K562 (cell line): Measurements from ENCODE around the gene NDUFB10. TPM values are rescaled to one million over a fixed set of nuclear protein-coding genes. Genes with fewer than 3 reads are reported as not detected.
A peak's percentile ranks its signal among the peaks of the same experiment; 100 is the strongest.

Source experiments
- ARNT ChIP-seq, 2 experiments: fragments of 450-650 bp; IDR thresholded peaks; 2 replicates each; pipeline ENCODE4 v1.6.1; 2016; ENCODE audit warnings: mild to moderate bottlenecking in 1 of 2
- ATF1 ChIP-seq, 2 experiments: fragments of 450-650 bp in 1 of 2; IDR thresholded peaks; 2 replicates each; pipeline ENCODE4 v1.6.1; 2016; ENCODE audit warnings: missing compliant biosample characterization in 1 of 2, missing genetic modification characterization in 1 of 2
- CAMTA2 ChIP-seq: fragments of 250-450 bp; sonication (Bioruptor Pico); conservative IDR thresholded peaks from 2 replicates; pipeline ENCODE4 v1.5.1; 2022
- CBFA2T2 ChIP-seq: fragments of 450-650 bp; conservative IDR thresholded peaks from 2 replicates; pipeline ENCODE4 v1.6.1; 2017; ENCODE audit warnings: mild to moderate bottlenecking
- ESRRA ChIP-seq: fragments of 450-650 bp; IDR thresholded peaks from 2 replicates; pipeline ENCODE4 v1.6.1; 2014; ENCODE audit warnings: low read depth, mild to moderate bottlenecking, moderate library complexity, borderline replicate concordance
- ETS2 ChIP-seq: IDR thresholded peaks from 2 replicates; pipeline ENCODE4 v1.6.1; 2016; ENCODE audit warnings: borderline replicate concordance, missing genetic modification characterization, mild to moderate bottlenecking, moderate library complexity, missing compliant biosample characterization; ENCODE audit not compliant: poor library complexity, severe bottlenecking
- FOXA3 ChIP-seq, 2 experiments: fragments of 450-650 bp in 1 of 2; sonication (generic) in 1 of 2; formaldehyde crosslinking; IDR thresholded peaks in 1 of 2; conservative IDR thresholded peaks in 1 of 2; 2 replicates each; pipeline versions ENCODE4 v1.4.0 to v1.8.0; 2020 to 2022; ENCODE audit warnings: mild to moderate bottlenecking in 2 of 2, missing genetic modification reagents in 1 of 2
- KLF6 ChIP-seq: fragments of 250-450 bp; sonication (Bioruptor Pico); IDR thresholded peaks from 2 replicates; pipeline ENCODE4 v1.4.0; 2020; ENCODE audit warnings: mild to moderate bottlenecking, moderate library complexity, borderline replicate concordance
- MAFG ChIP-seq: fragments of 450-650 bp; conservative IDR thresholded peaks from 2 replicates; pipeline ENCODE4 v1.6.1; 2016; ENCODE audit warnings: missing genetic modification characterization, missing compliant biosample characterization
- MEF2A ChIP-seq: IDR thresholded peaks from 2 replicates; pipeline ENCODE4 v1.6.1; 2011; ENCODE audit warnings: low read depth, mild to moderate bottlenecking, low read length, moderate library complexity; ENCODE audit not compliant: control insufficient read depth
- MXI1 ChIP-seq: IDR thresholded peaks from 2 replicates; pipeline ENCODE4 v1.6.1; 2011; ENCODE audit warnings: low read depth, mild to moderate bottlenecking, improper control_type of control experiment, low read length
- NR4A1 ChIP-seq, 2 experiments: fragments of 250-450 bp in 1 of 2; fragments of 450-650 bp in 1 of 2; sonication (Bioruptor Pico) in 1 of 2; IDR thresholded peaks; 2 replicates each; pipeline versions ENCODE4 v1.4.0 to v1.6.1; 2016 to 2020; ENCODE audit warnings: mild to moderate bottlenecking in 2 of 2, missing compliant biosample characterization in 1 of 2, missing genetic modification characterization in 1 of 2, moderate library complexity in 1 of 2
- PHB2 ChIP-seq: fragments of 450-650 bp; IDR thresholded peaks from 2 replicates; pipeline ENCODE4 v1.6.1; 2017; ENCODE audit warnings: low read depth
- POLR3G ChIP-seq: IDR thresholded peaks from 2 replicates; pipeline ENCODE4 v1.6.1; 2011; ENCODE audit not compliant: insufficient read length, insufficient replicate concordance; ENCODE audit errors: extremely low read depth
- PPARD ChIP-seq: fragments of 250-450 bp; sonication (Bioruptor Pico); IDR thresholded peaks from 2 replicates; pipeline ENCODE4 v1.8.0; 2022; ENCODE audit warnings: inconsistent platforms, mild to moderate bottlenecking, moderate library complexity
- SMAD4 ChIP-seq: fragments of 250-450 bp; sonication (Bioruptor Pico); conservative IDR thresholded peaks from 2 replicates; pipeline ENCODE4 v1.8.0; 2021; ENCODE audit warnings: inconsistent platforms, mild to moderate bottlenecking, moderate library complexity
- TRIM25 ChIP-seq: fragments of 450-650 bp; IDR thresholded peaks from 2 replicates; pipeline ENCODE4 v1.7.0; 2016; ENCODE audit warnings: borderline replicate concordance
- XRCC3 ChIP-seq: fragments of 450-650 bp; IDR thresholded peaks from 2 replicates; pipeline ENCODE4 v1.6.1; 2017; ENCODE audit warnings: mild to moderate bottlenecking, moderate library complexity
- ZBTB7A ChIP-seq: IDR thresholded peaks from 2 replicates; pipeline ENCODE4 v1.6.1; 2011; ENCODE audit warnings: low read depth, mild to moderate bottlenecking, low read length, moderate library complexity, borderline replicate concordance; ENCODE audit not compliant: control insufficient read depth
- ZNF12 ChIP-seq: sonication (generic); formaldehyde crosslinking; IDR thresholded peaks from 2 replicates; pipeline ENCODE4 v1.4.0; 2020; ENCODE audit warnings: mild to moderate bottlenecking, missing genetic modification reagents
- ZNF586 ChIP-seq: fragments of 450-650 bp; formaldehyde crosslinking; conservative IDR thresholded peaks from 2 replicates; pipeline ENCODE4 v1.4.0; 2020; ENCODE audit warnings: mild to moderate bottlenecking, moderate library complexity
- ZNF830 ChIP-seq: fragments of 250-450 bp; sonication (Bioruptor Pico); IDR thresholded peaks from 2 replicates; pipeline ENCODE4 v1.5.0; 2021; ENCODE audit warnings: mild to moderate bottlenecking
- polyA plus RNA-seq, 8 experiments: library from polyadenylated mRNA; depleted of rRNA in 4 of 8; stranded (reverse) in 5 of 8; unstranded in 3 of 8; fragments of >200 nt; fragmentation: Nextera tagmentation in 2 of 8; fragmentation: Illumina TruSeq in 1 of 8; extraction: Ambion mirVana in 2 of 8; extraction: Trizol in 1 of 8; gene quantifications; 2 replicates each; pipeline versions ENCODE4 v1.2.1 to v1.2.3, GENCODE V29; 2011 to 2014; ENCODE audit warnings: inconsistent platforms in 1 of 8, missing spikeins in 1 of 8
- total RNA-seq, 7 experiments: library from RNA; depleted of rRNA in 6 of 7; stranded (reverse); fragments of >200 nt in 6 of 7; fragmentation: Illumina TruSeq in 2 of 7; extraction: Trizol in 2 of 7; gene quantifications; 2 replicates each; pipeline versions ENCODE4 v1.2.1 to v1.2.3, GENCODE V29; 2011 to 2021; ENCODE audit warnings: low replicate concordance in 1 of 7
- TF ChIP-seq, protein P1 (sequence below): fragments of 250-450 bp; sonication (Bioruptor Pico); IDR thresholded peaks from 2 replicates; pipeline ENCODE4 v1.5.0; 2021
- TF ChIP-seq, protein P2 (sequence below): fragments of 450-650 bp; IDR thresholded peaks from 2 replicates; pipeline ENCODE4 v1.6.1; 2016
- TF ChIP-seq, protein P3 (sequence below), 2 experiments: fragments of 450-650 bp in 1 of 2; sonication (generic) in 1 of 2; formaldehyde crosslinking; conservative IDR thresholded peaks; 2 replicates each; pipeline versions ENCODE4 v1.4.0 to v1.8.1; 2020 to 2022; ENCODE audit warnings: mild to moderate bottlenecking in 1 of 2, missing genetic modification reagents in 1 of 2

NDUFB10 gene
- total and polyA plus RNA-seq, 9 of the 15 experiments (the other 6 are each of a cell fraction or from before 2014, with no cell fraction given) = 69.3 to 527 (median 161) TPM

DNA sequence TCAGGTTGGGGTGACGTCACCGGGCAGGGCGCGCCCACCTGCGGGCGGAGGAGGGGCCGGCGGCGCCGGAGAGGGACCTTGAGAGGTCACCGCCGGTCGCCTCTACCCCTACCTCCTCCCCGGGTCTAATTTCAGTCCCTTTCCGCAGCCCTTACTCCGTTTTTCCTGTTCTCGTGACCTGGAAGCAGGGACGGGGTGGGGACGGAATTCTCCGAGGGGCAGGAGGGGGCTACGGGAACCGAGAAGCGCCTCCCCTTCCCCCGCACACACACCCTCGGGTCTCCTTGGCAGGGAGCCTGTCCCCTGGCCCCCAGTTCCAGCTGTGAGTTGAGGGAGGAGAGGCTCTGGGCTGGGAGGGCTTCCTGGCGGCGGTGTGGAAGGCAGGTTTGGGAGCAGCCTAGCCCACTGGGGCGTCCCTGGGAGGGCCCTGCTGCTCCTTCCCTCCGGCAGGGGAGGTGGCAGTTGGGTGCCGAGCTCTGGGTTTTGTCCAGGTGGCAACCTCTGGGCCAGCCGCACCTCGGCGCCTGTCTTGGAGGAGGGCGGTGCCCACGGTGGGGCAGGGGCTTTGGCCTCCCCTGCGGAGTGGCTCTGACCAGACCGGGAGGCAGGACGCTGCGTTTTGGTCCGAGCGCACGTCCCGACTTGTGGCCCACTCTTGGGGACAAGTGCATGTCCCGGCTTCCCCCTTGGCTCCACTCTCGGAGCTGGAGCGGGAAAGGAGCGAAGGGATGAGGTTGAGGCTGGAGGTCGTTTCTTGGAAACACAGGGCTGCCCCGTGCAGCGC lies 31.2 kb downstream of the NDUFB10 start (continued):
- TF ChIP-seq, protein P1, sequence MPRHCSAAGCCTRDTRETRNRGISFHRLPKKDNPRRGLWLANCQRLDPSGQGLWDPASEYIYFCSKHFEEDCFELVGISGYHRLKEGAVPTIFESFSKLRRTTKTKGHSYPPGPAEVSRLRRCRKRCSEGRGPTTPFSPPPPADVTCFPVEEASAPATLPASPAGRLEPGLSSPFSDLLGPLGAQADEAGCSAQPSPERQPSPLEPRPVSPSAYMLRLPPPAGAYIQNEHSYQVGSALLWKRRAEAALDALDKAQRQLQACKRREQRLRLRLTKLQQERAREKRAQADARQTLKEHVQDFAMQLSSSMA (CRISPR knock-in tag) = no peak
- TF ChIP-seq, protein P2, sequence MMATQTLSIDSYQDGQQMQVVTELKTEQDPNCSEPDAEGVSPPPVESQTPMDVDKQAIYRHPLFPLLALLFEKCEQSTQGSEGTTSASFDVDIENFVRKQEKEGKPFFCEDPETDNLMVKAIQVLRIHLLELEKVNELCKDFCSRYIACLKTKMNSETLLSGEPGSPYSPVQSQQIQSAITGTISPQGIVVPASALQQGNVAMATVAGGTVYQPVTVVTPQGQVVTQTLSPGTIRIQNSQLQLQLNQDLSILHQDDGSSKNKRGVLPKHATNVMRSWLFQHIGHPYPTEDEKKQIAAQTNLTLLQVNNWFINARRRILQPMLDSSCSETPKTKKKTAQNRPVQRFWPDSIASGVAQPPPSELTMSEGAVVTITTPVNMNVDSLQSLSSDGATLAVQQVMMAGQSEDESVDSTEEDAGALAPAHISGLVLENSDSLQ = no peak
- TF ChIP-seq POLR3G (no peak), MXI1 (no peak), MAFG (no peak), ZNF586 (CRISPR knock-in tag) (no peak), ETS2 (tag) (no peak), ZNF830 (CRISPR knock-in tag) (no peak), XRCC3 (no peak), NR4A1 (CRISPR knock-in tag; IDR thresholded peaks at IDR 0.05) (no peak), NR4A1 (tag; IDR thresholded peaks at IDR 0.05) (no peak), FOXA3 (CRISPR knock-in tag; conservative IDR thresholded peaks at IDR 0.05 in 1 of 2, IDR thresholded peaks at IDR 0.05 in 1 of 2) (no peak), ESRRA (peak; percentile 86), CBFA2T2 (no peak), PPARD (CRISPR knock-in tag) (no peak), CAMTA2 (CRISPR knock-in tag) (no peak), PHB2 (no peak), ATF1 (CRISPR knock-in tag; IDR thresholded peaks at IDR 0.05) (peak; percentile 39; the same call in 1 of the 2 replicates), ATF1 (tag; IDR thresholded peaks at IDR 0.05) (peak; percentile 36), MEF2A (no peak), SMAD4 (CRISPR knock-in tag) (no peak), TRIM25 (no peak), ZBTB7A (peak; percentile 91; the same call in 1 of the 2 replicates), ZNF12 (CRISPR knock-in tag) (no peak), ARNT (IDR thresholded peaks at IDR 0.05) (no peak), KLF6 (CRISPR knock-in tag) (no peak)
- TF ChIP-seq, protein P3, sequence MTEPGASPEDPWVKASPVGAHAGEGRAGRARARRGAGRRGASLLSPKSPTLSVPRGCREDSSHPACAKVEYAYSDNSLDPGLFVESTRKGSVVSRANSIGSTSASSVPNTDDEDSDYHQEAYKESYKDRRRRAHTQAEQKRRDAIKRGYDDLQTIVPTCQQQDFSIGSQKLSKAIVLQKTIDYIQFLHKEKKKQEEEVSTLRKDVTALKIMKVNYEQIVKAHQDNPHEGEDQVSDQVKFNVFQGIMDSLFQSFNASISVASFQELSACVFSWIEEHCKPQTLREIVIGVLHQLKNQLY (CRISPR knock-in tag; conservative IDR thresholded peaks at IDR 0.05) = no peak
